ENCODE measurements around the gene GLRX5.

- TF ChIP-seq CTCF (conservative IDR thresholded peaks at IDR 0.05) (no peak), EZH2 (IDR thresholded peaks at IDR 0.05; ENCODE audit: low read depth) (no peak)
These were observed 9.9 kb upstream of the GLRX5 start for GRCh38 chr14:95524706-95525512.
